HEK293T (cell line): Measurements from ENCODE around the gene HBE1.

Source experiments
- CTCF ChIA-PET: fragments of 350-600 bp; formaldehyde crosslinking; extraction: SDS; loops from one replicate; lab custom pipeline; 2021; ENCODE audit warnings: antibody characterized with exemption, inconsistent platforms; lab: Yijun Ruan, JAX
- POLR2A ChIA-PET: fragments of 350-600 bp; formaldehyde crosslinking; extraction: SDS; loops from one replicate; lab custom pipeline; 2020; ENCODE audit warnings: antibody characterized with exemption, inconsistent platforms; lab: Yijun Ruan, JAX
- DNase-seq: peaks from one replicate; pipeline ENCODE4 v3.0.0; 2012; ENCODE audit warnings: mixed read lengths; ENCODE audit errors: extremely low spot score
- ARNT ChIP-seq: fragments of 450-650 bp; IDR thresholded peaks from 2 replicates; pipeline ENCODE4 v1.6.1; 2017; ENCODE audit warnings: mild to moderate bottlenecking
- BHLHE40 ChIP-seq: fragments of 450-650 bp; IDR thresholded peaks from 2 replicates; pipeline ENCODE4 v1.6.1; 2016; ENCODE audit warnings: mild to moderate bottlenecking, moderate library complexity, borderline replicate concordance
- CTBP1 ChIP-seq: fragments of 450-650 bp; IDR thresholded peaks from 2 replicates; pipeline ENCODE4 v1.6.1; 2016; ENCODE audit warnings: borderline replicate concordance
- ELF4 ChIP-seq: fragments of 450-650 bp; IDR thresholded peaks from 2 replicates; pipeline ENCODE4 v1.6.1; 2017; ENCODE audit warnings: antibody characterized with exemption
- FOXA1 ChIP-seq: fragments of 450-650 bp; IDR thresholded peaks from 2 replicates; pipeline ENCODE4 v1.6.1; 2016; ENCODE audit warnings: mild to moderate bottlenecking
- FOXK2 ChIP-seq: fragments of 450-650 bp; IDR thresholded peaks from 2 replicates; pipeline ENCODE4 v1.6.1; 2016; ENCODE audit warnings: mild to moderate bottlenecking
- FOXM1 ChIP-seq: fragments of 450-650 bp; IDR thresholded peaks from 2 replicates; pipeline ENCODE4 v1.6.1; 2017; ENCODE audit warnings: mild to moderate bottlenecking, borderline replicate concordance
- HDGF ChIP-seq: fragments of 450-650 bp; IDR thresholded peaks from 2 replicates; pipeline ENCODE4 v1.6.1; 2017; ENCODE audit warnings: antibody characterized with exemption, borderline replicate concordance
- L3MBTL2 ChIP-seq: fragments of 450-650 bp; conservative IDR thresholded peaks from 2 replicates; pipeline ENCODE4 v1.6.1; 2016; ENCODE audit warnings: mild to moderate bottlenecking
- LEF1 ChIP-seq: fragments of 450-650 bp; IDR thresholded peaks from 2 replicates; pipeline ENCODE4 v1.6.1; 2017; ENCODE audit warnings: mild to moderate bottlenecking, borderline replicate concordance
- NFRKB ChIP-seq: fragments of 450-650 bp; IDR thresholded peaks from 2 replicates; pipeline ENCODE4 v1.6.1; 2016; ENCODE audit warnings: mild to moderate bottlenecking, moderate library complexity
- SP1 ChIP-seq: fragments of 450-650 bp; IDR thresholded peaks from 2 replicates; pipeline ENCODE4 v1.6.1; 2017
- SUZ12 ChIP-seq: fragments of 450-650 bp; IDR thresholded peaks from 2 replicates; pipeline ENCODE4 v1.6.1; 2016; ENCODE audit warnings: mild to moderate bottlenecking
- TARDBP ChIP-seq: fragments of 450-650 bp; IDR thresholded peaks from 2 replicates; pipeline ENCODE4 v1.6.1; 2016
- ZNF384 ChIP-seq: fragments of 450-650 bp; IDR thresholded peaks from 2 replicates; pipeline ENCODE4 v1.6.1; 2016
- TF ChIP-seq, protein P1 (sequence below): fragments of 450-650 bp; IDR thresholded peaks from 2 replicates; pipeline ENCODE4 v1.6.1; 2016

HBE1 gene

GRCh38 chr11:5241458-5241857 lies 28.3 kb downstream of the HBE1 start:
- TF ChIP-seq HDGF = no peak
- TF ChIP-seq ARNT = no peak
- no peak for TF ChIP-seq SP1
- TF ChIP-seq FOXK2 = no peak
- no peak for TF ChIP-seq SUZ12
- TF ChIP-seq, protein P1, sequence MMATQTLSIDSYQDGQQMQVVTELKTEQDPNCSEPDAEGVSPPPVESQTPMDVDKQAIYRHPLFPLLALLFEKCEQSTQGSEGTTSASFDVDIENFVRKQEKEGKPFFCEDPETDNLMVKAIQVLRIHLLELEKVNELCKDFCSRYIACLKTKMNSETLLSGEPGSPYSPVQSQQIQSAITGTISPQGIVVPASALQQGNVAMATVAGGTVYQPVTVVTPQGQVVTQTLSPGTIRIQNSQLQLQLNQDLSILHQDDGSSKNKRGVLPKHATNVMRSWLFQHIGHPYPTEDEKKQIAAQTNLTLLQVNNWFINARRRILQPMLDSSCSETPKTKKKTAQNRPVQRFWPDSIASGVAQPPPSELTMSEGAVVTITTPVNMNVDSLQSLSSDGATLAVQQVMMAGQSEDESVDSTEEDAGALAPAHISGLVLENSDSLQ = no peak
- TF ChIP-seq LEF1 = no peak
- TF ChIP-seq ZNF384 = no peak
- no peak for DNase-seq
- CTCF ChIA-PET = no interaction called here
- POLR2A ChIA-PET = no interaction called here

DNA sequence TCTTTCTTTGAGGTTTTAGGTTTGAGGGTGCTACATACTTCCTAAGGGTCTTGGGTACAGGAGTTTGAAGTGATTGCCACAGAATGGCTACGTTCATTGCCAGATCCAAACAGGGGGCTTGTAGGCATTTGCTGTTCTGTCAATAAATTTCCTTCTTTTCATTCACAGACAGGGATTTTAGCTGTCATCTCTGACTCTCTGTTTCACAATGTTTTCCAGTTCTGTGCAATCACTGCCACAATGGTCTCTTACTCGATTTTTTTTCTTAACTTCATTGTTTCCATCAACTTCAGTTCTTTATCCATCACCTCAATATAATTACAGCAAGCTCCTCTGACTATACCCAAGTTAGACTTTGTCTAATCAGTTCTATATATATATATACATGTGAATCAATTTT lies 29.3 kb downstream of the HBE1 start:
- CTCF ChIA-PET = no interaction called here

GRCh38 chr11:5240056-5240455 lies 29.7 kb downstream of the HBE1 start:
- TF ChIP-seq FOXM1 = no peak
- TF ChIP-seq LEF1 = no peak
- TF ChIP-seq SUZ12 = no peak
- no peak for TF ChIP-seq ARNT
- no peak for TF ChIP-seq FOXK2
- no peak for TF ChIP-seq ZNF384
- CTCF ChIA-PET = no interaction called here
- POLR2A ChIA-PET = no interaction called here

More for the DNA sequence above, 29.3 kb downstream of the HBE1 start:
- POLR2A ChIA-PET = no interaction called here
- no peak for DNase-seq
- TF ChIP-seq NFRKB (no peak), TARDBP (no peak), SP1 (no peak), LEF1 (no peak)

GRCh38 chr11:5239046-5239445 lies 30.7 kb downstream of the HBE1 start:
- CTCF ChIA-PET = no interaction called here
- POLR2A ChIA-PET = no interaction called here
- DNase-seq = no peak
- TF ChIP-seq HDGF = no peak
- no peak for TF ChIP-seq BHLHE40
- TF ChIP-seq ZNF384 = no peak
- no peak for TF ChIP-seq CTBP1
- TF ChIP-seq SUZ12 = no peak
- TF ChIP-seq ARNT = no peak
- no peak for TF ChIP-seq L3MBTL2
- no peak for TF ChIP-seq ELF4
- no peak for TF ChIP-seq FOXA1
- TF ChIP-seq TARDBP = no peak

More at GRCh38 chr11:5240056-5240455, 29.7 kb downstream of the HBE1 start:
- DNase-seq = no peak

DNA sequence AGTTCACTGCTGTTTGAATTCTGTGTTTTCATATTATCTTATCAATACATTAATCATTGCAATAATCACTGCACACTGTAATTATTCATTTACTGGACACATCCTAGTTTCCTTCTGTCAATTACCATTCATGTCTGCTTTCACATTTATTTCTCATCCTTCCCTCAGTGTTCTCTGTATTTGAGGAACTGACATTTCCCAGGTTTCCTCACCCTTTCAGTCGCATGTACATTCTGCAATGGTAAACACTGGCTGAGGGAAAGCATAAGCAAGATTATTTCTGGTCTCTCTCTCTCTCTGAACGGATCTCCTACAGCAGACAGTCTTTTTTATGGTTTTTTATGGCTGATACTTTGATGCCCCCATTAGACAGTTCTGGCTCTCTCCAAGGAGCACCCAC lies 31.3 kb downstream of the HBE1 start:
- POLR2A ChIA-PET = no interaction called here
- CTCF ChIA-PET = no interaction called here
- DNase-seq = no peak
- no peak for TF ChIP-seq FOXK2
- no peak for TF ChIP-seq ZNF384
- TF ChIP-seq LEF1 = no peak
- no peak for TF ChIP-seq ELF4
- TF ChIP-seq NFRKB = no peak
- no peak for TF ChIP-seq ARNT
- TF ChIP-seq FOXA1 = no peak
- TF ChIP-seq L3MBTL2 = no peak
- no peak for TF ChIP-seq TARDBP
- no peak for TF ChIP-seq SP1
- TF ChIP-seq HDGF = no peak
- no peak for TF ChIP-seq SUZ12
- TF ChIP-seq, protein P1 = no peak
- TF ChIP-seq CTBP1 = no peak
- no peak for TF ChIP-seq BHLHE40

DNA sequence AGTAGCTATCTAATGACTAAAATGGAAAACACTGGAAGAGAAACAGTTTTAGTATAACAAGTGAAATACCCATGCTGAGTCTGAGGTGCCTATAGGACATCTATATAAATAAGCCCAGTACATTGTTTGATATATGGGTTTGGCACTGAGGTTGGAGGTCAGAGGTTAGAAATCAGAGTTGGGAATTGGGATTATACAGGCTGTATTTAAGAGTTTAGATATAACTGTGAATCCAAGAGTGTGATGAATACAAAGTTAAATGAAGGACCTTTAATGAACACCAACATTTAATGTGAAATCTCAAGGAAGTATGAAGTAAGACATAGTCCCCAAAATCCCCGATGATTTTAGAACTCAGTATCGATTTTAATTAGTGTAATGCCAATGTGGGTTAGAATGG lies 32.3 kb downstream of the HBE1 start:
- TF ChIP-seq TARDBP = no peak
- TF ChIP-seq ZNF384 = no peak
- TF ChIP-seq, protein P1 = no peak
- no peak for TF ChIP-seq HDGF
- no peak for TF ChIP-seq BHLHE40
- TF ChIP-seq FOXA1 = no peak
- no peak for TF ChIP-seq LEF1
- TF ChIP-seq FOXM1 = no peak
- no peak for TF ChIP-seq SUZ12
- no peak for TF ChIP-seq NFRKB
- TF ChIP-seq SP1 = no peak
- POLR2A ChIA-PET = no interaction called here
- no peak for DNase-seq
- CTCF ChIA-PET = no interaction called here

DNA sequence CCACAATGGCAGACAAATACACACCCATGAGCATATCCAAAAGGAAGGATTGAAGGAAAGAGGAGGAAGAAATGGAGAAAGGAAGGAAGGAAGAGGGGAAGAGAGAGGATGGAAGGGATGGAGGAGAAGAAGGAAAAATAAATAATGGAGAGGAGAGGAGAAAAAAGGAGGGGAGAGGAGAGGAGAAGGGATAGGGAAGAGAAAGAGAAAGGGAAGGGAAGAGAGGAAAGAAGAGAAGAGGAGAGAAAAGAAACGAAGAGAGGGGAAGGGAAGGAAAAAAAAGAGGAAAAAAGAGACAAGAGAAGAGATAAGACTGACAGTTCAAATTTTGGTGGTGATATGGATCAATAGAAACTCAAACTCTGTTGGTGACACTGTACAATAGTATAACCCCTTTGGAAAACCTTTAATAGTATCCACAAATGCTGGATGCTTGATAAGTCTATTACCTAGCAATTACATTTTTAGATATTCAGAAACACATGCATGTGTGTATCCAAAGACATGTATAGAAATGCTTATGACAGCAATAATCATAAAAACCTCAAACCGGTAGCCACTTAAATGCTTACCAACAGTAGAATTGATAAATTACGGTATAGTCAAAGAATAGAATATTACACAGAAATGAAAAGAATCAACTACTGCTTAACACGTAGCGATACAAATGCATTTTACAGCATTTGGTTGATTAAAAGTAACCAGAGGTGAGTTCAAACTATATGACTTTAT lies 34.2 kb downstream of the HBE1 start:
- CTCF ChIA-PET = no interaction called here
- TF ChIP-seq FOXK2 = no peak
- TF ChIP-seq FOXM1 = no peak
- TF ChIP-seq, protein P1 = no peak
- POLR2A ChIA-PET = no interaction called here
- no peak for DNase-seq
